Liver (tissue), 9 donors: ENCODE results near the gene KCNQ1. TPM values are rescaled to one million over a fixed set of nuclear protein-coding genes. Genes with fewer than 3 reads are reported as not detected.
A peak's percentile ranks its signal among the peaks of the same experiment; 100 is the strongest.

Experiments
- DNase-seq: peaks from one replicate; pipeline ENCODE4 v3.0.0-alpha.2; 2017; ENCODE audit warnings: low spot score
- H3K27ac ChIP-seq, 2 donors: one replicate each; pipeline ENCODE4 v1.7.0; 2013; ENCODE audit warnings: inconsistent platforms in 2 of 2, low read length in 2 of 2, control low read depth in 1 of 2, low read depth in 1 of 2, mild to moderate bottlenecking in 1 of 2
- H3K27me3 ChIP-seq, 4 donors: one replicate each; pipeline versions ENCODE4 v1.6.1 to v1.7.0; 2013; ENCODE audit warnings: low read length in 3 of 4, inconsistent platforms in 1 of 4, mild to moderate bottlenecking in 1 of 4, moderate library complexity in 1 of 4; ENCODE audit not compliant: control insufficient read depth in 4 of 4, insufficient read depth in 4 of 4
- H3K36me3 ChIP-seq, 4 donors: one replicate each; pipeline versions ENCODE4 v1.6.1 to v1.7.0; 2013; ENCODE audit warnings: low read length in 3 of 4, mild to moderate bottlenecking in 3 of 4, low read depth in 1 of 4, moderate library complexity in 1 of 4; ENCODE audit not compliant: control insufficient read depth in 4 of 4, insufficient read depth in 3 of 4
- H3K4me1 ChIP-seq, 4 donors: one replicate each; pipeline versions ENCODE4 v1.6.1 to v1.7.0; 2013; ENCODE audit warnings: low read length in 3 of 4, mild to moderate bottlenecking in 3 of 4, moderate library complexity in 1 of 4; ENCODE audit not compliant: control insufficient read depth in 4 of 4, insufficient read depth in 4 of 4
- H3K4me3 ChIP-seq, 3 donors: one replicate each; pipeline versions ENCODE4 v1.6.1 to v1.7.0; 2013; ENCODE audit warnings: low read length in 3 of 3, control low read depth in 1 of 3, low read depth in 1 of 3, mild to moderate bottlenecking in 1 of 3
- H3K9ac ChIP-seq, 2 donors: one replicate each; pipeline ENCODE4 v1.7.0; 2013; ENCODE audit warnings: low read length in 2 of 2, mild to moderate bottlenecking in 2 of 2, moderate library complexity in 2 of 2, control low read depth in 1 of 2, low read depth in 1 of 2
- H3K9me3 ChIP-seq, 4 donors: one replicate each; pipeline versions ENCODE4 v1.6.1 to v1.7.0; 2013; ENCODE audit warnings: low read length in 3 of 4; ENCODE audit not compliant: control insufficient read depth in 4 of 4
- CTCF ChIP-seq: fragments of 150-350 bp; IDR thresholded peaks from 2 replicates; pipeline ENCODE4 v1.5.1; 2017; ENCODE audit warnings: improper control_type of control experiment, low read depth, low read length; ENCODE audit not compliant: missing input control
- EGR1 ChIP-seq, 2 donors: IDR thresholded peaks; 2 replicates each; pipeline ENCODE4 v1.6.1; 2016 to 2018; ENCODE audit warnings: antibody characterized with exemption in 2 of 2, low read depth in 2 of 2
- FOXA1 ChIP-seq: IDR thresholded peaks from 2 replicates; pipeline ENCODE4 v1.6.1; 2016; ENCODE audit warnings: antibody characterized with exemption
- FOXA2 ChIP-seq: IDR thresholded peaks from 2 replicates; pipeline ENCODE4 v1.6.1; 2016; ENCODE audit warnings: antibody characterized with exemption
- HNF4G ChIP-seq: IDR thresholded peaks from 2 replicates; pipeline ENCODE4 v1.6.1; 2016; ENCODE audit warnings: antibody characterized with exemption
- JUND ChIP-seq, 2 donors: IDR thresholded peaks; 2 replicates each; pipeline ENCODE4 v1.6.1; 2016; ENCODE audit warnings: antibody characterized with exemption in 2 of 2
- NR2F2 ChIP-seq: IDR thresholded peaks from 2 replicates; pipeline ENCODE4 v1.6.1; 2016; ENCODE audit warnings: antibody characterized with exemption
- RAD21 ChIP-seq, 2 donors: IDR thresholded peaks; 2 replicates each; pipeline ENCODE4 v1.6.1; 2016; ENCODE audit warnings: antibody characterized with exemption in 2 of 2, mild to moderate bottlenecking in 2 of 2
- REST ChIP-seq: IDR thresholded peaks from 2 replicates; pipeline ENCODE4 v1.6.1; 2016; ENCODE audit warnings: antibody characterized with exemption, mild to moderate bottlenecking
- RXRA ChIP-seq, 2 donors: IDR thresholded peaks; 2 replicates each; pipeline ENCODE4 v1.6.1; 2017 to 2018; ENCODE audit warnings: antibody characterized with exemption in 2 of 2, mild to moderate bottlenecking in 1 of 2
- SP1 ChIP-seq: IDR thresholded peaks from 2 replicates; pipeline ENCODE4 v1.6.1; 2018; ENCODE audit warnings: antibody characterized with exemption, mild to moderate bottlenecking
- YY1 ChIP-seq: IDR thresholded peaks from 2 replicates; pipeline ENCODE4 v1.6.1; 2016; ENCODE audit warnings: antibody characterized with exemption, mild to moderate bottlenecking
- WGBS: extraction: QIAGEN DNeasy Blood & Tissue Kit; methylation state at CpG from one replicate; pipeline ENCODE4 v1.1.7; 2013; 5-methylcytosine and 5-hydroxymethylcytosine counted together
- polyA plus RNA-seq, 2 donors: library from polyadenylated mRNA; stranded (reverse) in 1 of 2; unstranded in 1 of 2; fragments of 200-250 nt in 1 of 2; fragments of >200 nt in 1 of 2; fragmentation: Nextera tagmentation in 1 of 2; extraction: Ambion mirVana in 1 of 2; gene quantifications; one replicate each; pipeline versions ENCODE4 v1.2.1 to v1.2.3, GENCODE V29; 2013 to 2015
- total RNA-seq, 2 donors: library from RNA; depleted of rRNA; stranded (reverse); fragments of >200 nt; gene quantifications; one replicate each; pipeline ENCODE4 v1.2.3, GENCODE V29; 2014
- TF ChIP-seq, protein P1 (sequence below): IDR thresholded peaks from 2 replicates; pipeline ENCODE4 v1.6.1; 2016; ENCODE audit warnings: antibody characterized with exemption
- TF ChIP-seq, protein P2 (sequence below): IDR thresholded peaks from 2 replicates; pipeline ENCODE4 v1.6.1; 2016; ENCODE audit warnings: antibody characterized with exemption
- TF ChIP-seq, protein P3 (sequence below): IDR thresholded peaks from 2 replicates; pipeline ENCODE4 v1.6.1; 2016; ENCODE audit warnings: antibody characterized with exemption
- donor health status: healthy.
- donor health status: healthy.
- donor health status: healthy.
- donor health status: healthy.
- donor health status: healthy.

KCNQ1 gene
- total and polyA plus RNA-seq, 4 donors = 0.31 to 2.2 (median 1.5) TPM

- TF ChIP-seq, protein P1, sequence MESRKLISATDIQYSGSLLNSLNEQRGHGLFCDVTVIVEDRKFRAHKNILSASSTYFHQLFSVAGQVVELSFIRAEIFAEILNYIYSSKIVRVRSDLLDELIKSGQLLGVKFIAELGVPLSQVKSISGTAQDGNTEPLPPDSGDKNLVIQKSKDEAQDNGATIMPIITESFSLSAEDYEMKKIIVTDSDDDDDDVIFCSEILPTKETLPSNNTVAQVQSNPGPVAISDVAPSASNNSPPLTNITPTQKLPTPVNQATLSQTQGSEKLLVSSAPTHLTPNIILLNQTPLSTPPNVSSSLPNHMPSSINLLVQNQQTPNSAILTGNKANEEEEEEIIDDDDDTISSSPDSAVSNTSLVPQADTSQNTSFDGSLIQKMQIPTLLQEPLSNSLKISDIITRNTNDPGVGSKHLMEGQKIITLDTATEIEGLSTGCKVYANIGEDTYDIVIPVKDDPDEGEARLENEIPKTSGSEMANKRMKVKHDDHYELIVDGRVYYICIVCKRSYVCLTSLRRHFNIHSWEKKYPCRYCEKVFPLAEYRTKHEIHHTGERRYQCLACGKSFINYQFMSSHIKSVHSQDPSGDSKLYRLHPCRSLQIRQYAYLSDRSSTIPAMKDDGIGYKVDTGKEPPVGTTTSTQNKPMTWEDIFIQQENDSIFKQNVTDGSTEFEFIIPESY = no peak
Observed at GRCh38 chr11:2651054-2651617, 206.3 kb downstream of the KCNQ1 start (continued).

GRCh38 chr11:2651826-2652271, 207.0 kb downstream of the KCNQ1 start:
- Histone ChIP-seq H3K27me3 (no peaks in the 10 kb centered on the region), H3K4me1 (no peaks in the 10 kb centered on the region), H3K27ac (no peak overlapping the region), H3K36me3 (no peaks in the 10 kb centered on the region), H3K9me3 (peaks cover 11 to 35% (median 26%) of the 10 kb centered on the region in 4 donors), H3K4me3 (peak overlapping the region in 1 of 3 donors; percentile 2), H3K9ac (no peak overlapping the region)
- TF ChIP-seq, protein P2, sequence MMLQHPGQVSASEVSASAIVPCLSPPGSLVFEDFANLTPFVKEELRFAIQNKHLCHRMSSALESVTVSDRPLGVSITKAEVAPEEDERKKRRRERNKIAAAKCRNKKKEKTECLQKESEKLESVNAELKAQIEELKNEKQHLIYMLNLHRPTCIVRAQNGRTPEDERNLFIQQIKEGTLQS = no peak
- no peak for TF ChIP-seq JUND (IDR thresholded peaks at IDR 0.05)
- TF ChIP-seq FOXA2 = no peak
- no peak for TF ChIP-seq RXRA (IDR thresholded peaks at IDR 0.05)
- no peak for TF ChIP-seq RAD21 (IDR thresholded peaks at IDR 0.05)
- no peak for TF ChIP-seq NR2F2
- TF ChIP-seq SP1 = no peak
- TF ChIP-seq, protein P3, sequence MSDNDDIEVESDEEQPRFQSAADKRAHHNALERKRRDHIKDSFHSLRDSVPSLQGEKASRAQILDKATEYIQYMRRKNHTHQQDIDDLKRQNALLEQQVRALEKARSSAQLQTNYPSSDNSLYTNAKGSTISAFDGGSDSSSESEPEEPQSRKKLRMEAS = no peak
- no peak for TF ChIP-seq REST
- TF ChIP-seq CTCF = no peak
- TF ChIP-seq HNF4G = no peak
- no peak for TF ChIP-seq YY1
- TF ChIP-seq EGR1 (IDR thresholded peaks at IDR 0.05; ENCODE audit: low read depth in 2 of 2) = no peak
- TF ChIP-seq FOXA1 = no peak
- no peak for DNase-seq
- WGBS = 88% methylated on average over 7 of the region's 7 CpGs
